HG03159 (cell line): ENCODE data around the gene C20orf96.
"Not testable (repeated sequence)": the region's sequence is repeated elsewhere in the genome, so short reads cannot be mapped to it uniquely, and the experiment has no call there.

Experiments used
- ATAC-seq: cut with Tn5 transposase; IDR thresholded peaks from one replicate; pipeline ENCODE4 v1.9.1; 2021; ENCODE audit warnings: mild to moderate bottlenecking, moderate library complexity; ENCODE audit not compliant: unreplicated experiment

The C20orf96 gene

DNA sequence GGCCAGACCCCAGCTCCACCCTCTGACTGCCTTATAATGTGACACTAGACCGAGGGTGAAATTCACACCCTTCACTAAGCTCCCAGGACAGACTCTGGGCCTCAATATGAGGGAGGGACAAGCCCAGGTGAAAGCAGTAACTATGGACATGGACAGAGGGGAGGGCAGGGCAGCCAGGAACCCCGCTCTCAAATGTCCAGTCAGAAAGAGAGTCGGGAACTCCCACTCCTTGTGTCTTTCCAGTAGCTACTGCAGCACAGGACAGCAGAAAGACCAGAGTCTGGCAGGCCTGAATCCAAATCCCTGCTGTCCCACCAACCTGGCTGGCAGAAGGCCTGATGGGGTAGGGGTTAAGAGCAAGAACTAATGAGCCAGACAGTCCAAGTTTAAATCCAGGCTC is 6.4 kb downstream of the C20orf96 start:
- no peak for ATAC-seq

DNA sequence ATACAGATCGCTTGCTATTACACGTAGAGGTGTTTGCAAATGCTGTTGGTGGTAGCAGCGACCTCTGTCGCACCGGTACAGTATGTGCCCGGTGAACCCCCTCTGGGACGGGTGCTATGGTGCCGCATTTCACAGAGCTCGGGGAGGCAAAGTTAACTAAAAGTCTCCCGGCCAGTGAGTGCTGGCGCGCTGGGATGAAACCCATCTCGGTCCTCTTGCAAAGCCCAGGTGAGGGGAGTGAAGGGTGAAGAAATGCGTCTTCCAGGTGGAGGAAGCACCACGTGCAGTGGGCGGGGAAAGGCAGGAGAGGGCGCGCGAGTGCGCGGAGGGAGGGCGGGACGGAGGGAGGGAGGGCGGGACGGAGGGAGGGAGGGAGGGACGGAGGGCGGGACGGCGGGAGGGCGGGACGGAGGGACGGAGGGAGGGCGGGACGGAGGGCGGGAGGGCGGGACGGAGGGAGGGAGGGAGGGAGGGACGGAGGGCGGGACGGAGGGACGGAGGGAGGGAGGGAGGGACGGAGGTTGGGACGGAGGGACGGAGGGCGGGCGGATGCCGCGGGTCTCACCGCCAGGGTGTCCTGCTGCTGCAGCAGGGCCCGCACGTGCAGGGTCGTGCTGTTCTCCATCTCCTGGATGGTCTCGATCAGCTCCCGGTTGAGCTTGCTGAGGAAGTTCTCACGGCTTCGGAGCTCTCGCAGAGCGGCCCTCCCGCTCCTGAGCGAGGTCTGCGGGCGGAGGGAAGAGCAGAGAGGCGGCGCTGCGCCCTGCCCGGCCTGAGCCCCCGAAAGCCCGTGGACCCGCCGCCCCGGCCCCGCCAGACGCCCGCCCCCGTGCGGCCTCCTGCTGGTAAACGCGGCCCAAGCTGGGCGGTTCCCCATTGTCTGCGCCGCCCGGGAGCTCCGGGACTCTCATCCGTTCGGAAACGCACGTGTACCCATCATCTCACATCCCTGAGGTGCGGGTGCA is 11.7 kb downstream of the C20orf96 start:
- no peak for ATAC-seq

DNA sequence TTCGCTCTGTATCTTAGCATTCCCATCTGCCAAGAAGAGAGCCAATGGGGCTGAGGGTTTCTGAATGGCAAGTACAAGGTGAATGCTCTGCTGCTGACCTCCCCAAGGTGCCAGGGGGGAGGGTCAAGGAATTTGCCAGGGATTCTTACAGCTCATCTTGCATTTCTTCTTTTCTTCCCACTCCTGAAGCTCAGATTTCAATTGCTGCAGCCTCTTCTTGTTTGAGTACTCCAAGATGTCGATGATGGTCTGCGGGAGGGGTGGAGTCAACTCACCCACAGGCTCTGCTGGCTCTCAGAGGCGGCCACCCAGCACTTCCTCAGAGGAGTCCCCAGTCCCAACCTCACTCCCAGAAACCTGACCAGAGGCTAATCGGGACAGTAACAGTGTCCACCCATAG is 12.4 kb downstream of the C20orf96 start:
- ATAC-seq = no peak

DNA sequence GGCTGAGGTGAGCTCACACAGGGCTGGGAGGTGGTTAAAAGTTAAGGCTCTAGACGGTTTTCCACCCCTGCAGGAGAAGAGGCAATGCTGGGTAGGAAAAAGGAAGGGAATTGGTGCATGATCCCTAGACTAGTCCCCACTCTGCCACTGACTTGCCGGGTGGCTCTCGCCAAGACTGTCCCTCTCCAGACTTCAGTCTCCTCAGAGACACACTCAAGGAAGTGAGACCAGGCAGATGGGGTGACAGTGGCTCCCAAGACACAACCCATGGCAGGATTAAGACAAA is 13.1 kb downstream of the C20orf96 start:
- ATAC-seq = no peak

DNA sequence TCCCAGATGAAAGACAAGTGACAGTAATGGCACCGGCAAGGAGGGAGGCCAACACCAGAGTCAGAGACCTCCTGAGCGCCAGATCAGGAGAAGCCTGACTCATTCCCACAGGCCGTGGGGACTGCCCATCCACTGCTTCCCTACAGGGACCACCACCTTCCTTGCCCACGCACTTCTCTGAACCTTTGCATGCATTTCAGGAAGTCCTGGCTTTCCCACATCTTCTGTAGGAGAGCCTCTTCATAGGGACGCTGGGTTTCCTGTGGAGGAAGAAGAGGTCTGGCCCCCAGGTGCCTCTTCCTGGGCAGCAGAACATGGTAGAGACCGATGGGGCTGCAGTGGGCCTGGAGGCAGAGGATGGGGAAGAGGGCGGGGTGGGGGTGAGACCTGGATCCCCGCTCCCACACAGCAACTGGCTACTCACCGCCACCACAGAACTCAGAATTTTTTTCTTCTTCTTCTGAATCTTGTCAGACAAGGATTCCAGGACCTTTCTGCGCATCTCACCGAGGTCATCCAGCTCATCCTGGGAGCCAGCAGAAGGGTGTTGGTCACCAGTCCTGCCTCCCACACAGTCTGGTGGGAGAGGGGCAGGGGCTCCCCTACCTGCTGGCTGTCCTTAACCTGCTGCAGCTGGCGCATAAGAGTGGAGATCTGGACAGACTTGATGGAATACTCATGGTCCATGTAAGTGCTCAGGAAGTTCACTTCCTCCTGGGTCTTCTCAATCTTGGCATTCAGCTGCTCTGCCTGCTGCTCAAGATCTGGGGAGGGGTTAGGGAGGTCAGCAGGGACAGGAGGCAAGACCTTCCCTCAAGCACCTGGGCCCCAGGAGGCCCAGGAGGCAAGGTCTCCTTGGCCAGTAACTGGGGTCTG is 13.7 kb downstream of the C20orf96 start:
- no peak for ATAC-seq

DNA sequence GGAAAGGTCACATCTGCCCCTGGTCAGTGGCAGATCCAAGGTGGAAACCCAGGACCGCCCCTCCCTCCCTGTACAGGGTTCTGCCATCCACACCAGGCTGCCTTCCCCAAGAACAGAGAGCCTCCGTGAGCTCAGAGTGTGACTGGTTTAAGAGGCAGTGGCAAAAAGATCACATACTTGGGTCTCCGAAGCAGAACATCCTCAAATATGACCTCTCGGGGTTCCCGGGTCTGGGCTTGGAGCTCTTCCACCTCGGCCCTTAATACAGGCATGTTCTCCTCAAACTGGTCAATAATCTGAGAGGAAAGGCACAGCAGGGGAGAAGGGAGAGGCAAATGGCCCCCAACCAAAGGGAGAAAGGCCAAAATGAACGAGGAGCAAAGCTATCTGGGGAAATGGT is 14.8 kb downstream of the C20orf96 start:
- ATAC-seq = no peak

DNA sequence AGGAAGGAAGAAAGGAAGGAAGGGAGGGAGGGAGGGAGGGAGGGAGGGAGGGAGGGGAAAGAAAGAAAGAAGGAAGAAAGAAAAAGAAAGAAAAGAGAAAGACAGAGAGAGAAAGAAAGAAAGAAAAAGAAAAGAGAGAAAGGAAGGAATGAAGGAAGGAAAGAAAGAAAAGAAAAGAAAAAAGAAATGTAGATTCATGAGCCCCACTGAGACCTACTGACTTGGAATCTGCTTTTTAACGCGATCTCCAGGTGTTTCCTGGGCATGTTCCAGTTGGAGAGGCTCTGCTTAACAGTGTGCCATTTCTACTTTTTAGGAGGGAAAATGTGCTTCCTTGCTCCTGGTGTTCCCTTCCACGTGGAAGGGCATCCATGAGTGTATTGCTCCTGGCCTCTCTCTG is 16.7 kb downstream of the C20orf96 start:
- no peak for ATAC-seq

DNA sequence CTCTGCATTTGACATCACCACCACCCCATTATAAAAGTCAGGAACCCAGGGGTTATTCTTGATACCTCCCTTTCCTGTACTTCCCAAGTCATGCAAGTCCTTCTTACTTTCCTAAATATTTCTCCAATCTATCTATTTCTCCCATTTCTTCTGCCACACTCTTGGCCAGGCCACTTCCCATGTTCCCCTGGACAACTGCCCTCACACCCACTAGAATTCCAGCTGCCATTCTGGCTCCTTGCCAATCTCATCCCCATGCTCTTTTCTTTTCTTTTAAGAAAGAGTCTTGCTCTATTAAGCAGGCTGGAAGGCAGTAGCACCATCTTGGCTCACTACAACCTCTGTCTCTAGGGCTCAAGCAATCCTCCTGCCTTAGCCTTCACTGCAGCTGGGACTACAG is 17.8 kb downstream of the C20orf96 start:
- no peak for ATAC-seq

DNA sequence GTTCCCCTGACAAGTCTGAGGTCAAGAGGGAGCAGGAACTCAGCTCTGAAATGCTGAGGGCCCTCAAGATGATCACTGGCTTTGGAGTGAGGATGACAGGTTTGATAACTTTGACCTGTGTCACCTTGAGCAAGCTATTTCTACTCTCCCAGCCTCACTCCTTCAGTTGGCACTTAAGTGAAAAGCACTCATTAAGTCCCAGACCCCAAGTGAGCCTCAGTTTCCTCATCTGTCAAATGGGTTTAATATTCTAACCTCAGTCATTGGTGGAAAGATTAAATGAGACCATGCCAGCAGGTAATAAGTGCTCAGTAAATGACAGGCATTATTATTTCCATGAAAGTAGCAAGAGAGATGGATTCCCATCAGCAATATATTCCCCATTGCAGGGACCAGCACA is 19.0 kb downstream of the C20orf96 start:
- no peak for ATAC-seq

DNA sequence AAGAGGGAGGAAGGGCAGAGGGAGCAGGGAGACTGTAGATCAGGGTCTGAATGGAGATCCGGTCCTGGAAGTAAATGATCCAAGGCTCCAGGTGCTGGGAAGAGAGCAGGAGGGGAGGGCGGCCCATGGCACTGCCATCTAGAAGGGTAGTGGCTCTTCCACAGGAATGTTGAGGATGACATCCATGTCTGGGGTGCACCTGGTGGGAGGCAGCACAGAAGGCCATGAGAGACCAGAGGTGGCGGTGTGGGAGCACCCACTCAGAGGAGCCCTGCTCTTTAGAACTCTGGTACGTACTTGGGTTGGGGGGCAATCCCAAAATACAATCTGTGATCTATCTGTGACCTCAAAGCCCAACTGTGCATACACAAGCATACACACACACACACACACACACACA is 19.5 kb downstream of the C20orf96 start:
- ATAC-seq = no peak

DNA sequence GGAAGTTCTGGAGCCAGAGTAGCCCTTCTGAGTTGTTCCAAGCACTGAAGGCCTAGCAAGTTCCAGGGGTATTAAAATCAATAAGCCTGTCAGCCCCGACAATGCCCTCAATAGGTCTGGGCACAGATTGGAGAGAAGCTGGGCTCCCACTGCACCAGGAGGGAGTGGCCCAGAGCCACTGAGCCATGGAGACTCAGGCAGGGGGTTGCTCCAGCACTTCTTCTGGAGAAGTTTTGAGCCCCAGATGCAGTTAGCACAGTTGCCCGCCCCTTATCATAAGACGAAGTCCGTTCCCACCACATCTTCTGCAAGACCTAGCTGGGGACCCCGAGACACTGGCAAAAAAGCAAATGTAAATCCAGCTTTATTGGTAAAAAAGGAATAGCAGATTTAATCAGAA is 20.0 kb downstream of the C20orf96 start:
- no peak for ATAC-seq

DNA sequence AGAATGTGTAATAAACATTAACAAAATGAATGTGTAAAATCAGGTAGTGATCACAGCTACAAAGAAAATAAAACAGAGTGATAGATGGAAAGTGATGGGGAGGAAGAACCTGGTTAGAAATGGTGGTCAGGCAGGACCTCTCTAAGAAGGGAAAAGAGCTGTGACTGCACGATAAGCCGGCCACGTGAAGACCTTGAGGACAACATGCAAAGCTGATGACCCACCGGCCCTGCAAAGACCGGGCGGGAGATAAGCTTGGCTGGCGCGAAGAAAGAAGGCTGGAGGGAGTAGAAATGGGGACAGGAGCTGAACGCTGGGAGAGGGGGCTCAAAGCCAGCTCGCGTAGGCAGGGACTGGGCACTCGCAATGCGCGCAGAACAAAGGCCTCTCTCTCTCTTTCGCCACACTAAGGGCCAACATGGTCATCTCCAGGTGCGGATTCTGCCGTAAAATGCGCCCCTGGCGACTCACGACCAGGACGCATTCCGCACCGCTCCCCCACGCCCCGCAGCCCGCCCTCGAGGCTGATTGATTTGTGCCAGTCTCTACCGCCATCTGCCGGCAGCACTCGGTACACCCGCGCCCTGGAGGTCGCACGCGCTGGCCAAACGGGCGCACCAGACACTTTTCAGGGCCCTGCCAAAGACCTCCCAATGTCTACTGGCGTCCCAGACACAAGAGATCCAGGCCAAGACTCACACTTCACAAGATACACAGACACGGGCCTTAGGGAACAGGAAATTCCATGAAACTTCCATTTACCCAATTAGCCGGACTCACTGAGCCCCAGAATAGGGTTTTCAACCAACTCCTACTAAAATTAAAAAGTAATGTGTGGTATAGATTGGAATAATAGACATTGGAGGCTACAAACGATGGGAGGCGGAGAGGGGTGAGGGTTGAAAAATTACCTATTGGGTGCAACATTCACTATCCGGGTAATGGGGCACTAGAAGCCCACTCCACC is 23.7 kb downstream of the C20orf96 start:
- ATAC-seq = peak; percentile 88

DNA sequence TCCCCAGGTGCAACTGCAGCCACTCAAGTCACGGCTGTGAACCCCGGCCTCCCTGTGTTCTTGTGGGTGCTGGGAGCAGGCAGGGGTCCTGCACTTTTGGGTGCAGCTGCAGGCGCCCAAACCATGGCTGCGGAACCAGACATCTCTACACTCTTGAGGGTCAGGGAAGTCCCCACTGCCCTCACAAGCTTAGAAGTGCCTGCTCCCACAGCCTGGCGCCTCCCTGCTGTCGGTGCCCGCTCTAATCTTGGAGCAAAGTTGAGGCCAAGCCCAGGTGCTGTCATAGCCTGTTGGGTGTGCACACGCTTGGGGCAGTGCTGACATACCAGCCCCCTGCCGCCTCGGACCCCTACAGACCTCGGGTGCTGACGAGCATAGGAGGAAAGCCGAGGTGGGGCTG is 26.8 kb downstream of the C20orf96 start:
- ATAC-seq = no peak

DNA sequence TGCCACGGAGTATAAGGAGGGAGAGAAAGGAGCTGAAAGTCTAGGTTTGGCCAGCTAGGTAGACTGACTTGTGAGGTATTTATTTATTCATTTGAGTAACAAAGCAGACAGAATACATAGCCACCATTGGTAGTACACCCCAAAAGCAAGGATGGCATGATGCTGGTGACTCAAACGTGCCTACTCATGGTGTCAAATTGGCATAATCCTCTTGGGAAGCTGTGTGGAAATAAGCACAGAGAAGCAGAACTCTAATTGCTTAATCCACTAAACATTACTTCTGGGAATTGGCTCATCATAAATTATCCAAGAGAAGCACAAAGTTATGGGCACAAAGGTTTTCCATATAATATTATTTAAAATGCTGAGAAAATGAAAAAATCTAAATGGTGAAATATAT is 30.6 kb downstream of the C20orf96 start:
- ATAC-seq = no peak

DNA sequence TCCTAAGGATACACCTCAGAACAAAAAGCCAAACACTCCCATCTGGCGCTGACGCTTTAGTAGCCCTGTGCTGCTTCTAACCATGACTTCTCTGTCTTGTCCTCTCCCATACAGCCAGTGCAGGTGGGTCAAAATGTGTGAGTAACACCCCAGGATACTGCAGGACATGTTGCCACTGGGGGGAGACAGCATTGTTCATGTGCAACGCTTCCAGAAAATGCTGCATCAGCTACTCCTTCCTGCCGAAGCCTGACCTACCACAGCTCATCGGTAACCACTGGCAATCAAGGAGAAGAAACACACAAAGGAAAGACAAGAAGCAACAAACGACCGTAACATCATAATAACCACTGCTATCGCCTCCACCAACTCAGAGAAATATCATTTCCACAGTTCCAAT is 31.6 kb downstream of the C20orf96 start:
- no peak for ATAC-seq

DNA sequence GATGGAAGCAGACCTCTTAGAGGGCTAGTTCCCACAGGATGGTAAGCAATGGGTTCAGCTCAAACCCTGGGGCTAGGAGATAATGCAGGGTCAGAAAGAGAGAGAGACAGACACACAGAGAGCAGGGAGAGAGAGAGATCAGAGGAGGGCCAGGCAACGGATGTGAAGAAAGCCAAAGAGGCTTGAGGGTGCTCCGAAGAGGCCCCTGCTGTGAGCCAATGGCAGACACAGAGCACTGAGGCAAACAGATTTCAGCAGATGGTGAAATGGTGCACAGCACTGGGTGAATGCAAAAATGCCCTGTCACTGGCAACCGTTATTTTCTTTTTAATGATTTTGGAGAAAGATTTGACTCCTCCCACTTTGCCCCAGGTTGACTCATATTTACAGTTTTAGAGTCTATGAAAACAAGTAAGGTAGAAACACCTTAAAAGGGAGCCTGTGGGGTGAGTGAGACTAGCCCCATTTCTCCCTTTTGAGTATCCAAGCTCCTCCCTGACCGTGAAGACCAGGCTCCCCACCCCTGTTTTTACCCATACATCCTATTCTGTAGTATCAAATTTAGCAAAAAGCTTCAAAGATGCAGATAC is 32.2 kb downstream of the C20orf96 start:
- no peak for ATAC-seq

DNA sequence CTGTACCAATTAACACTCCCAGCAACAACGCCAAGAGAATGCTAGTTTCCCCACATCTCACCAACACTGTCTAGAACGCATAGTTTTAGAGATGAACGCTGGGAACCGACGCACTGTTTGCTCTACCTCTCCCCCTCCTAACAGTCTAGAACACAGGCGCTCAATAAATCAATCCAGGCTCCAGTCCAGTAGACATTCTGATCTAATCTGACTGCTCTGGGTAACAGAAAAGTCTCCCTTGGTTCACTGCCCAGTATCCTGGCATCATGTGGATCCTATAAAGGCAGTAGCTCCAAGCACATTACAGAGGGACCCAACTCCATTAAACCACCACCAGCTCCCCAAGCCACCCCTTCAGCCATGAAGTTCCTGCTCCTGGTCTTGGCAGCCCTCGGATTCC is 33.1 kb downstream of the C20orf96 start, which contains the start of gene DEFB132:
TSS of gene DEFB132 (plus strand) at position 306 of the 400 bp plus-strand sequence. CDS start at position 361, 55 bp downstream.
- no peak for ATAC-seq

DNA sequence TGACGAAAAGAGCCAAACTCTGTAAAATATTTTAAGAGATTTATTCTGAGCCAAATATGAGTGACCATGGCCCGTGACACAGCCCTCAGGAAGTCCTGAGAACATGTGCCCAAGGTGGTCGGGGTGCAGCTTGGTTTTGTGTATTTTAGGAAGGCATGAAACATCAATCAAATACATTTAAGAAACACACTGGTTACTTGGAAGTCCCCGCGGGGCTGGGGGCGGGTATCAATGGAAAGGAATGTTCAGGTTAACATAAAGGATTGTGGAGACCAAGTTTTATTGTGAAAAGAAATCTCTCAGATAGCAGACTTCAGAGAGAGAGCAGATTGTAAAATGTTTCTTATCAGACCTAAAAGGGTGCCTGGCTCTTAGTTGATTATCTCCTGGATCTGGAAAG is 37.1 kb downstream of the C20orf96 start:
- not testable (repeated sequence) for ATAC-seq

DNA sequence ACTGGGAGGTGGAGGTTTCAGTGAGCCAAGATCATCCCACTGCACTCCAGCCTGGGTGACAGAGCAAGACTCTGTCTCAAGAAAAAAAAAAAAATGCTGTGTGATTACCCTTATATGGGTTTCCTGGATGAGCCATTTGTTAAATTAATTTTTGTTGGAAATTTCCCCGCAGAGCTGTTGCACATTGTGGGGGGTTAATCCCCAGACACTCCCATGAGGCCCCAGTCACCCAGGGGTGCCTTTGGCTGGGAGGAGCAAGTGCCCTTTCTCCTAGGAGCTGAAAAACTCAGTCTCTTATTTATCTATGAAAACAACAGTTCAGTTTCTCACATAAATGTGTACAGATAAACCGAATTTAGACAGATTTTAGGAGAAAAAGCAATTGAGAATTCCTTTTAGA is 37.7 kb downstream of the C20orf96 start:
- no peak for ATAC-seq

DNA sequence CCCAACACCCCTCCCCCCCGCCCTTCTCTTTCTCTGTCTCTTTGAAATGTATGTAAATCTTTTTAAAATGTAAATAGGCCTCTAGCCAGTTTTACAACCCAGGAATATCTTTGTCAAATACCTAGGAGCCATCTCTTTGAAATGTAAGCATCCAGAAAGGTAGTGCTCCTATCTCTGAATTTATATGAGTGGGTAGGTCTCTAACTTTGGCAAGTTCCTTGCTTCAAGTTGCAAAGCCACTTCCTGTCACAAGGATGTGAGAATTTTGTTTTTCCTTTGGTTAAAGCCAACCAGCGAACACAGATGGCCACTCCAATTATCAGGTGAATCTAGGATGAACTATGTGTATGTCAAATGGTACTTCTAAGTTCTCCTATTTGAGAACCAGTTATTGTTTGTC is 39.2 kb downstream of the C20orf96 start:
- no peak for ATAC-seq
